Caco-2 (cell line): Measurements from ENCODE around the gene CDX2. TPM values are rescaled to one million over a fixed set of nuclear protein-coding genes. Genes with fewer than 3 reads are reported as not detected.

Experiments
- BruUV-seq: library from RNA; stranded (reverse); fragments of 400-500 nt; replicated peaks from 2 replicates; lab custom pipeline; 2021; lab: Mats Ljungman, UMichigan
- CTCF ChIA-PET: fragments of 300-600 bp; sonication (Branson Sonifier 250); formaldehyde crosslinking; loops from one replicate; lab custom pipeline; 2022; ENCODE audit warnings: antibody characterized with exemption; lab: Charles Lee
- POLR2A ChIA-PET: fragments of 300-600 bp; sonication (Branson Sonifier 250); formaldehyde crosslinking; loops from one replicate; lab custom pipeline; 2022; ENCODE audit warnings: antibody characterized with exemption; lab: Charles Lee
- DNase-seq, 2 experiments: peaks; one replicate each; pipeline versions ENCODE4 v3.0.0 to v3.0.0-alpha.2; 2020 to 2022
- H3K27me3 ChIP-seq: replicated peaks from 2 replicates; pipeline ENCODE4 v1.6.0; 2011; ENCODE audit warnings: low read length; ENCODE audit not compliant: control insufficient read depth, insufficient read depth
- H3K36me3 ChIP-seq: 2 replicates; pipeline ENCODE4 v1.5.1; 2011; ENCODE audit warnings: low read length; ENCODE audit not compliant: control insufficient read depth, insufficient read depth
- H3K4me1 ChIP-seq: fragments of 250-450 bp; sonication (Bioruptor Pico); 2 replicates; pipeline ENCODE4 v1.5.1; 2020; ENCODE audit warnings: mild to moderate bottlenecking
- H3K4me3 ChIP-seq: 2 replicates; pipeline ENCODE4 v1.5.1; 2011; ENCODE audit warnings: low read depth, mild to moderate bottlenecking, control low read depth, low read length
- H3K9me3 ChIP-seq: fragments of 250-450 bp; sonication (Bioruptor Pico); 2 replicates; pipeline ENCODE4 v1.5.1; 2020; ENCODE audit warnings: mild to moderate bottlenecking, moderate library complexity
- H3K27ac Mint-ChIP-seq: one replicate; pipeline ENCODE4 v1.8.0; 2022; ENCODE audit warnings: mixed read lengths; ENCODE audit not compliant: unreplicated experiment
- H3K27me3 Mint-ChIP-seq: one replicate; pipeline ENCODE4 v1.8.0; 2022; ENCODE audit warnings: mixed read lengths; ENCODE audit not compliant: insufficient read depth, unreplicated experiment
- H3K36me3 Mint-ChIP-seq: one replicate; pipeline ENCODE4 v1.8.0; 2022; ENCODE audit warnings: mild to moderate bottlenecking, mixed read lengths; ENCODE audit not compliant: insufficient read depth, unreplicated experiment
- H3K4me1 Mint-ChIP-seq: one replicate; pipeline ENCODE4 v1.8.0; 2022; ENCODE audit warnings: low read depth, mixed read lengths; ENCODE audit not compliant: unreplicated experiment
- H3K4me3 Mint-ChIP-seq: one replicate; pipeline ENCODE4 v1.8.0; 2022; ENCODE audit warnings: mild to moderate bottlenecking, moderate library complexity, mixed read lengths; ENCODE audit not compliant: unreplicated experiment
- H3K9me3 Mint-ChIP-seq: one replicate; pipeline ENCODE4 v1.8.0; 2022; ENCODE audit warnings: mixed read lengths; ENCODE audit not compliant: unreplicated experiment
- CTCF ChIP-seq, 2 experiments: fragments of 200-600 bp in 1 of 2; IDR thresholded peaks; 1 replicate in 1 of 2; 2 replicates in 1 of 2; pipeline versions ENCODE4 v1.5.1 to v1.8.0; 2011 to 2022; ENCODE audit warnings: antibody characterized with exemption in 1 of 2, control low read depth in 1 of 2, inconsistent platforms in 1 of 2, low read depth in 1 of 2, low read length in 1 of 2, mild to moderate bottlenecking in 1 of 2, moderate library complexity in 1 of 2; ENCODE audit not compliant: insufficient read depth in 1 of 2, severe bottlenecking in 1 of 2, unreplicated experiment in 1 of 2
- intact Hi-C: fragments of 100-400 bp; cut with micrococcal nuclease; formaldehyde crosslinking; loops from one replicate; pipeline ENCODE4 v1.10.0; 2022; ENCODE audit not compliant: unreplicated experiment
- total RNA-seq: library from RNA; stranded (reverse); gene quantifications from 2 replicates; pipeline ENCODE4 v1.2.3, GENCODE V29; 2022

Gene CDX2
- total RNA-seq, 1 experiment from 2014 or later: 104 TPM

GRCh38 chr13:27917121-27917947, 51.8 kb downstream of the CDX2 start:
- DNase-seq: peak; percentile 43 to 65
- peaks cover 7% of the 10 kb centered on the region for H3K36me3 Mint-ChIP-seq
- no peaks in the 10 kb centered on the region for H3K9me3 ChIP-seq
- POLR2A ChIA-PET: no interaction called here
- no TSS peak for BruUV-seq
- TF ChIP-seq CTCF (IDR thresholded peaks at IDR 0.05; ENCODE audit: insufficient read depth in 1 of 2, low read depth in 1 of 2, low read length in 1 of 2, severe bottlenecking in 1 of 2, unreplicated experiment in 1 of 2): no peak
- no peaks in the 10 kb centered on the region for H3K27me3 ChIP-seq
- CTCF ChIA-PET: interaction anchor here (1.1 to 1.6 kb wide), 2 partner anchors 36 to 91 kb away, joined by 5 to 6 read pairs; no protein-coding TSS in a partner anchor
- peaks cover 25% of the 10 kb centered on the region for H3K4me1 ChIP-seq
- peak overlapping the region; percentile 81 for H3K4me3 Mint-ChIP-seq
- no peak overlapping the region for H3K27ac Mint-ChIP-seq
- H3K4me1 Mint-ChIP-seq: peaks cover 8% of the 10 kb centered on the region
- no peaks in the 10 kb centered on the region for H3K27me3 Mint-ChIP-seq
- intact Hi-C loops: no loop called here
- no peaks in the 10 kb centered on the region for H3K36me3 ChIP-seq
- H3K4me3 ChIP-seq: peak overlapping the region; percentile 48
- no peaks in the 10 kb centered on the region for H3K9me3 Mint-ChIP-seq

DNA sequence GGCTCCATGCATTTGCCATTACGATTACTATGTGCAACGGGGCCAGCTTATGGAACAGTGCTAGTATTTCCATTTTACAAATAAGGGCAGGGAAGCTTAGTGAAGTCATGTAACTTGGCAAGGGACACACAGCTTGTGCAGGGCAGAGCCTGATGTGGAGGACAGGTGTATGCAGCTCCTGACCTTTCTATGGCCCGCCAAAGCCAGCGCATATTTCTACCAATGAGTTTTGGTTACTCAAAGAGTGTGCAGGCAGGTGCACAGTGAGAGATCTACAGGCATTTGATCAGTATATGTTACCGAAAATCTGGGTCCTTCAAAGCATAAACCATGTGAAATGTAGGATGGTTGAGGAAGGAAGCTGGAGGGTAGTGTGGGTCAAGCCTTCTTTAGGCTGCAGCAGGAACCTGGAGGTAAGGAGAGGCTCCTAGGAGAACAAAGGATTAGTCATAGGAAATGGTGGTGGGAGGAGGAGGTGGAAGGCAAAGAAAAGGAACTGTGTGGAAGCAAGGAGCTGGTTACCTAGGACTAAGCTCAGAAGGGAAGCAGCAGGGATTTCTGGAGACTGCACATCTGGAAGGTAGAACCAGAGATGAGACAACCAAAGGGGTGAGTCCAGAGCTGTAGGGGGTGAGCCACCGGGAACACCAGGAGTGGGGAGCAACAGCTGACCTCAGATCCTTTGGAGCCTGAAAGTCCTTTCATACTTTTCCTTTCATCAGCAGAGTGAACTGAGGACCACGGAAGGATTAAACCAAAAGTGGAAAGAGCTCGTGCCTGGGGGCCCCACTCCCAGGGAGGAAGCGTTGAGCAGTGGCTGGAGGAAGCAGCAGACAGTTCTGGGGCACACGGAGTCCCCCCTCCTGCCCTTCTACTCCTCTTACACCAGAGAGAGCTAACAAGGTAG, 53.6 kb downstream of the CDX2 start:
- Mint-ChIP-seq H3K4me3 (no peak overlapping the region), H3K27me3 (no peaks in the 10 kb centered on the region), H3K27ac (no peak overlapping the region), H3K9me3 (no peaks in the 10 kb centered on the region), H3K36me3 (peaks cover 3% of the 10 kb centered on the region), H3K4me1 (peaks cover 8% of the 10 kb centered on the region)
- intact Hi-C loops: no loop called here
- BruUV-seq: no TSS peak
- TF ChIP-seq CTCF (IDR thresholded peaks at IDR 0.05; ENCODE audit: insufficient read depth in 1 of 2, low read depth in 1 of 2, low read length in 1 of 2, severe bottlenecking in 1 of 2, unreplicated experiment in 1 of 2): no peak
- ChIA-PET CTCF (interaction anchor here (1.5 kb wide), 1 partner anchor 89 kb away, joined by 3 read pairs; no protein-coding TSS in a partner anchor), POLR2A (interaction anchor here (0.5 to 0.6 kb wide), 2 partner anchors 38 to 116 kb away, joined by 3 read pairs; no protein-coding TSS in a partner anchor)
- Histone ChIP-seq H3K4me1 (peaks cover 37% of the 10 kb centered on the region), H3K9me3 (no peaks in the 10 kb centered on the region), H3K36me3 (no peaks in the 10 kb centered on the region), H3K4me3 (no peak overlapping the region), H3K27me3 (no peaks in the 10 kb centered on the region)
- DNase-seq: no peak

DNA sequence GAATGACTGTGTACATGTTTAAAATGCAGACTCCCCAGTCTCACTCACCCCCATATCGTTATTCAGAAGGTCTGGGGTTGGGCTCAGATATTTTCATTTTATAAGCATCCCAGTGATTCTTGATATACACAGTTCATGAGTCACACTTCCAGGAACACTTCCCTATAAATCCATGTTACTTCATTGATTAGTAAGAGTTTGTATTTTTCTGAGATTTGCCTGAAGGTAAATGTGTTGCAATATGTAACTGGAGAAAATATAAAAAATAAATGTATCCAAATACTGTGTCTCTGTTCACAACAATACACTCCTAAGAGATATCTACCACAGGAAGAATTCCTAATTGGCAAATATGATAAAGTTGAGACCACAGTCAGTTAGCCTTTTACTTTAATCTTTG, 56.0 kb downstream of the CDX2 start:
- Mint-ChIP-seq H3K27me3 (no peaks in the 10 kb centered on the region), H3K9me3 (no peaks in the 10 kb centered on the region), H3K4me1 (peaks cover 8% of the 10 kb centered on the region), H3K4me3 (no peak overlapping the region), H3K27ac (no peak overlapping the region), H3K36me3 (no peaks in the 10 kb centered on the region)
- H3K4me3 ChIP-seq: no peak overlapping the region
- intact Hi-C loops: no loop called here
- no peaks in the 10 kb centered on the region for H3K27me3 ChIP-seq
- H3K36me3 ChIP-seq: no peaks in the 10 kb centered on the region
- DNase-seq: no peak
- no TSS peak for BruUV-seq
- no peak for TF ChIP-seq CTCF (IDR thresholded peaks at IDR 0.05; ENCODE audit: insufficient read depth in 1 of 2, low read depth in 1 of 2, low read length in 1 of 2, severe bottlenecking in 1 of 2, unreplicated experiment in 1 of 2)
- POLR2A ChIA-PET: no interaction called here
- H3K4me1 ChIP-seq: peaks cover 24% of the 10 kb centered on the region
- CTCF ChIA-PET: no interaction called here
- no peaks in the 10 kb centered on the region for H3K9me3 ChIP-seq
